Osteocyte (in vitro differentiated cells): ENCODE results near the gene UCHL5. TPM values are rescaled to one million over a fixed set of nuclear protein-coding genes. Genes with fewer than 3 reads are reported as not detected.

ENCODE experiments used
- DNase-seq: peaks from one replicate; pipeline ENCODE4 v3.0.0; 2021; ENCODE audit warnings: mixed read lengths; ENCODE audit not compliant: unreplicated experiment; ENCODE audit errors: extremely low spot score
- H3K27ac Mint-ChIP-seq: one replicate; pipeline ENCODE4 v1.8.0; 2021; ENCODE audit warnings: mild to moderate bottlenecking, mixed read lengths; ENCODE audit not compliant: unreplicated experiment
- H3K27me3 Mint-ChIP-seq: one replicate; pipeline ENCODE4 v1.8.0; 2021; ENCODE audit warnings: mixed read lengths; ENCODE audit not compliant: unreplicated experiment
- H3K36me3 Mint-ChIP-seq: one replicate; pipeline ENCODE4 v1.8.0; 2021; ENCODE audit warnings: mixed read lengths; ENCODE audit not compliant: unreplicated experiment
- H3K4me1 Mint-ChIP-seq: one replicate; pipeline ENCODE4 v1.8.0; 2021; ENCODE audit warnings: mixed read lengths; ENCODE audit not compliant: unreplicated experiment
- H3K4me3 Mint-ChIP-seq: one replicate; pipeline ENCODE4 v1.8.0; 2021; ENCODE audit warnings: mild to moderate bottlenecking, moderate library complexity, mixed read lengths; ENCODE audit not compliant: unreplicated experiment
- H3K9me3 Mint-ChIP-seq: one replicate; pipeline ENCODE4 v1.8.0; 2021; ENCODE audit warnings: mixed read lengths; ENCODE audit not compliant: unreplicated experiment
- CTCF ChIP-seq: fragments of 200-600 bp; sonication (generic); IDR thresholded peaks from 2 replicates; pipeline ENCODE4 v1.5.0; 2021; ENCODE audit warnings: antibody characterized with exemption, mild to moderate bottlenecking, moderate library complexity
- total RNA-seq: library from RNA; stranded (reverse); gene quantifications from 2 replicates; pipeline ENCODE4 v1.2.1, GENCODE V29; 2021

UCHL5 gene
- total RNA-seq, 1 donor from 2014 or later = 26.7 TPM

GRCh38 chr1:193066606-193067005, 7.4 kb upstream of the UCHL5 start:
- no peaks in the 10 kb centered on the region for H3K27me3 Mint-ChIP-seq
- no peak for DNase-seq
- H3K36me3 Mint-ChIP-seq = peaks cover 19% of the 10 kb centered on the region
- no peaks in the 10 kb centered on the region for H3K9me3 Mint-ChIP-seq
- TF ChIP-seq CTCF = no peak
- no peak overlapping the region for H3K27ac Mint-ChIP-seq
- H3K4me1 Mint-ChIP-seq = peaks cover 24% of the 10 kb centered on the region
- no peak overlapping the region for H3K4me3 Mint-ChIP-seq

DNA sequence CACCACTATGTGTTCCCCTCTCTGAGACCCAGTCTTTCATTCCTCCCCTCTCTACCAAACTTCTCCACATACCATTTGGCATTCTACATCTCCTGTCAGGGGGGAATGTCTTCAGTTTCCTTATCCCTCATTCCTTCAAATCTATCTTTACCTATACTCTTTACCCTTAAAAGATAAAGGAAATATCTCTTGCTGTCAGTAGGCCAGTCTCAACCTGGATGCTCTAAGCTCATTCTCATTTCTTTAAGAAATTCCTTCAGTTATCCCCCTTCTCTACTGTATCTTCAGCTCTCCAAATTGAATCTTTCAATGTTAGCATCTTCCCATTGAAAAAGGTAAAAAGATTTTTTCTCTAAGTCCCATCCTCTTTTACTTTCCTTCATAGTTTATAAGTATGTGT, 6.8 kb upstream of the UCHL5 start:
- Mint-ChIP-seq H3K4me3 (no peak overlapping the region), H3K9me3 (no peaks in the 10 kb centered on the region), H3K27ac (no peak overlapping the region), H3K4me1 (peaks cover 25% of the 10 kb centered on the region), H3K36me3 (peaks cover 19% of the 10 kb centered on the region), H3K27me3 (no peaks in the 10 kb centered on the region)
- no peak for DNase-seq
- TF ChIP-seq CTCF = no peak

DNA sequence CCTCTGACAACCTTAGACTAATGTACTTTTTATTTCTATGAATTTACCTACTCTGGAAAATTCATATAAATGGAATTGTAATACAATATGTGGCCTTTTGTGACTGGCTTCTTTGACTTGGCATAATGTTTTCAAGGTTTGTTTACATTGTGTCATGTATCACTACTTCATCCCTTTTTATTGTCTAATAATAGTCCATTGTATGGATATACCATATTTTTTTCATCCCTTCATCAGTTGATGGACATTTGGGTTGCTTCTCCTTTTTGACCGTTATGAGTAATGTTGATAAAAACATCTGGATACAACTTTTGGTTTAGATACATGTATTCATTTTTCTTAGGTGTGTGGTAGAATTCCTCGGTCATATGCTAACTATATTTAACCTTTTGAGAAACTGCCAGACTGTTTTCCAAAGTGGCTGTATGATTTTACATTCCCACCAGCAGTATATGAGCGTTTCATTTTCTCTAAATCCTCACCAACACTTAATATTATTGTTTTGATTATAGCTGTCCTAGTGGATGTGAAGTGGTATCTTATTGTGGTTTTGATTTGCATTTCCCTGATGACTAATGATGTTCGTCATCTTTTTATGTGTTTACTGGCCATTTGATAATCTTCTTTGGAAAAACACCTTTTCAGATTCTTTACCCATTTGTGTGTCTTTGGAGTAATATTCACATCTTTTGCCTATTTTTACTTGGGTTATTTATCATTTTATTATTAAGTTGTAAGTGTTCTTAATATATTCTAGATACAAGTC, 3.7 kb upstream of the UCHL5 start:
- H3K36me3 Mint-ChIP-seq = peaks cover 11% of the 10 kb centered on the region
- TF ChIP-seq CTCF = no peak

DNA sequence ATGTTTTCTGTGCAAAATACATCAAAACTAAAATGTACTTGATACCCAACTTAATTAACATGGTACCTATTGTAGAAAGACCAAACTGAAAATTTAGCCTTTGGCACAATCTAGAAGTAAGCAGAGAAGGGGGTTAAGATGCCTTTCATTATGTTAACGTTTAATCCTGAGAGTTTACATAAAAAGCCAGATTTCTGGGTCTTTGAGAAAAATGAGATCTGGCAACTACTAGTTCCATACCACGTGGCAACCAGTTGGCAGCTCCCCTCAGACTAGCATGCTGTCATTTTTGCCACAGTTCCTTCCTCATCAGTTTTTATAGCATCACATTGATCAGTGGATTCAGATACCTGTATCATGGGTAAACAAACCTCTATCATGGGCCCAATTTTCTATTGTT, 1.8 kb upstream of the UCHL5 start:
- peak overlapping the region; percentile 100 for H3K4me3 Mint-ChIP-seq
- DNase-seq = no peak
- peaks cover 11% of the 10 kb centered on the region for H3K36me3 Mint-ChIP-seq
- H3K4me1 Mint-ChIP-seq = peaks cover 35% of the 10 kb centered on the region
- H3K9me3 Mint-ChIP-seq = no peaks in the 10 kb centered on the region
- TF ChIP-seq CTCF = no peak
- H3K27me3 Mint-ChIP-seq = no peaks in the 10 kb centered on the region
- H3K27ac Mint-ChIP-seq = peak overlapping the region; percentile 99

More for the DNA sequence above, 3.7 kb upstream of the UCHL5 start:
- DNase-seq = no peak
- Mint-ChIP-seq H3K27me3 (no peaks in the 10 kb centered on the region), H3K9me3 (no peaks in the 10 kb centered on the region), H3K4me3 (no peak overlapping the region), H3K4me1 (peaks cover 27% of the 10 kb centered on the region), H3K27ac (no peak overlapping the region)

- no peak for DNase-seq
- Mint-ChIP-seq H3K9me3 (no peaks in the 10 kb centered on the region), H3K4me1 (peaks cover 35% of the 10 kb centered on the region), H3K27ac (peak overlapping the region; percentile 99), H3K36me3 (peaks cover 11% of the 10 kb centered on the region), H3K4me3 (peak overlapping the region; percentile 100), H3K27me3 (no peaks in the 10 kb centered on the region)
- no peak for TF ChIP-seq CTCF
These were observed 1.2 kb upstream of the UCHL5 start for GRCh38 chr1:193060406-193060805.
